Brain microvascular endothelial cell (primary cell): ENCODE results near the gene ZNF718.
"Not testable (repeated sequence)": the region's sequence is repeated elsewhere in the genome, so short reads cannot be mapped to it uniquely, and the experiment has no call there.

Experiments
- DNase-seq: peaks from one replicate; pipeline ENCODE4 v3.0.0-alpha.2; 2020
- H3K27ac ChIP-seq: fragments of 250-450 bp; sonication (Bioruptor Pico); 2 replicates; pipeline ENCODE4 v1.5.1; 2020; ENCODE audit warnings: mild to moderate bottlenecking, moderate library complexity
- H3K27me3 ChIP-seq: fragments of 250-450 bp; sonication (Bioruptor Pico); replicated peaks from 2 replicates; pipeline ENCODE4 v1.5.1; 2020; ENCODE audit warnings: mild to moderate bottlenecking
- H3K36me3 ChIP-seq: fragments of 250-450 bp; sonication (Bioruptor Pico); replicated peaks from 2 replicates; pipeline ENCODE4 v1.5.1; 2020; ENCODE audit warnings: mild to moderate bottlenecking
- H3K4me3 ChIP-seq: 2 replicates; pipeline ENCODE4 v1.5.1; 2011; ENCODE audit warnings: low read depth, mild to moderate bottlenecking, control low read depth, low read length, moderate library complexity
- CTCF ChIP-seq: IDR thresholded peaks from 2 replicates; pipeline ENCODE4 v1.5.1; 2011; ENCODE audit warnings: low read depth, mild to moderate bottlenecking, moderate library complexity, low read length, control low read depth, inconsistent platforms; ENCODE audit errors: missing control alignments
- in situ Hi-C: cut with HindIII; loops from 2 replicates; pipeline ENCODE4 v1.10.0; 2017; ENCODE audit warnings: low sequenced_read_pairs, low pct_ligation_motif_present

The ZNF718 gene

GRCh38 chr4:124275-125081, at the start of gene ZNF718:
Gene ZNF718 (plus strand): TSS chr4:124501. CDS start chr4:124671, 170 bp downstream.
- Histone ChIP-seq H3K27me3 (no peaks in the 10 kb centered on the region), H3K27ac (peak within 1 kb of the TSS; percentile 69), H3K4me3 (peak within 1 kb of the TSS; percentile 87), H3K36me3 (no peaks in the 10 kb centered on the region)
- in situ Hi-C loops = no loop called here
- no peak for TF ChIP-seq CTCF
- DNase-seq = peak; percentile 98

- no peak for TF ChIP-seq CTCF
- Histone ChIP-seq H3K36me3 (peaks cover 14% of the 10 kb centered on the region), H3K4me3 (no peak overlapping the region), H3K27me3 (no peaks in the 10 kb centered on the region), H3K27ac (no peak overlapping the region)
- in situ Hi-C loops = no loop called here
- no peak for DNase-seq
These were observed 38.4 kb upstream of the ZNF718 start for GRCh38 chr4:85951-86350.

- H3K4me3 ChIP-seq, H3K27ac ChIP-seq, H3K27me3 ChIP-seq, DNase-seq, in situ Hi-C loops: not testable (repeated sequence)
- H3K36me3 ChIP-seq = peaks cover 13% of the 10 kb centered on the region
These were observed 37.6 kb upstream of the ZNF718 start for GRCh38 chr4:86559-87324.

GRCh38 chr4:98386-98785, 25.9 kb upstream of the ZNF718 start:
- H3K4me3 ChIP-seq = no peak overlapping the region
- TF ChIP-seq CTCF = no peak
- in situ Hi-C loops = no loop called here
- no peak for DNase-seq
- H3K36me3 ChIP-seq = no peaks in the 10 kb centered on the region
- H3K27me3 ChIP-seq = no peaks in the 10 kb centered on the region
- no peak overlapping the region for H3K27ac ChIP-seq

GRCh38 chr4:99863-100262, 24.4 kb upstream of the ZNF718 start:
- in situ Hi-C loops = no loop called here
- no peak overlapping the region for H3K27ac ChIP-seq

More at GRCh38 chr4:99863-100262, 24.4 kb upstream of the ZNF718 start:
- no peak for DNase-seq
- no peak for TF ChIP-seq CTCF
- Histone ChIP-seq H3K4me3 (no peak overlapping the region), H3K36me3 (no peaks in the 10 kb centered on the region), H3K27me3 (no peaks in the 10 kb centered on the region)
